ENCODE data around the gene JMJD1C.

- TF ChIP-seq, protein P1, sequence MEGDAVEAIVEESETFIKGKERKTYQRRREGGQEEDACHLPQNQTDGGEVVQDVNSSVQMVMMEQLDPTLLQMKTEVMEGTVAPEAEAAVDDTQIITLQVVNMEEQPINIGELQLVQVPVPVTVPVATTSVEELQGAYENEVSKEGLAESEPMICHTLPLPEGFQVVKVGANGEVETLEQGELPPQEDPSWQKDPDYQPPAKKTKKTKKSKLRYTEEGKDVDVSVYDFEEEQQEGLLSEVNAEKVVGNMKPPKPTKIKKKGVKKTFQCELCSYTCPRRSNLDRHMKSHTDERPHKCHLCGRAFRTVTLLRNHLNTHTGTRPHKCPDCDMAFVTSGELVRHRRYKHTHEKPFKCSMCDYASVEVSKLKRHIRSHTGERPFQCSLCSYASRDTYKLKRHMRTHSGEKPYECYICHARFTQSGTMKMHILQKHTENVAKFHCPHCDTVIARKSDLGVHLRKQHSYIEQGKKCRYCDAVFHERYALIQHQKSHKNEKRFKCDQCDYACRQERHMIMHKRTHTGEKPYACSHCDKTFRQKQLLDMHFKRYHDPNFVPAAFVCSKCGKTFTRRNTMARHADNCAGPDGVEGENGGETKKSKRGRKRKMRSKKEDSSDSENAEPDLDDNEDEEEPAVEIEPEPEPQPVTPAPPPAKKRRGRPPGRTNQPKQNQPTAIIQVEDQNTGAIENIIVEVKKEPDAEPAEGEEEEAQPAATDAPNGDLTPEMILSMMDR (IDR thresholded peaks at IDR 0.05; ENCODE audit: low read depth, low read length): no peak
- TF ChIP-seq EZH2phosphoT487 (IDR thresholded peaks at IDR 0.05; ENCODE audit: low read depth): no peak
These were observed 209.6 kb downstream of the JMJD1C start for GRCh38 chr10:63256009-63256773.
